ENCODE data around the gene TSSC4. TPM values are rescaled to one million over a fixed set of nuclear protein-coding genes. Genes with fewer than 3 reads are reported as not detected.

The TSSC4 gene
- total RNA-seq, 6 experiments from 2014 or later = 17.6 to 27.0 (median 19.5) TPM

DNA sequence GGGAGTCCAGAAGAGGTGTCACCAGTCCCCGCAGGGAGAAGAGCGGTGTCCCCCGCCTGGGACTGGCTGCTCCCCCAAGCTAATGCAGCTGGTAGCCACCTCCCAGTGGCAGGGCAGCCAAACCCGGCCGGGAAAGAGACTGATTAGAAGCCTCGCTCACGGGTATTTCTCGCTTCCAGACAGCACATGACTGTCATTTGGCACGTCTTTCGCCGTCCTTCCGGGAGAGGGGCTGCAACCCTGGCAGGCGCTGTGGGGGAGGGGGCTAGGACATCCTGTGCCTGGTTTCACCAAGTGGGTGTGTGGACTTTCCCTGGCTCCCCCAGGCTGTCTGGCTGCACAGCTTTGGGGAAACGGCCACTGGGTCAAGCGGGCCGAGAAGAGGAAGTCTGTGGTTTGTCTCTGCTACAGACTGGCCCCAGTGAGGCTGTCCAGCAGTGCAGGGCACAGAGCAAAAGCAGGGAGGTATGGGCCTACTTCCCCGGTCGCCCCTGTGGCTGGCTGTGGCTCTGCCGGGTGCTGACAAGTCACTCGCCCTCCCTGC, 19.7 kb upstream of the TSSC4 start:
- DNase-seq (peak; percentile 83 to 86 (median 86)), ATAC-seq (peak; percentile 27 to 51 (median 34))
- intact Hi-C loops (cut with DNase I) = no loop called here
- TF ChIP-seq, protein P1, sequence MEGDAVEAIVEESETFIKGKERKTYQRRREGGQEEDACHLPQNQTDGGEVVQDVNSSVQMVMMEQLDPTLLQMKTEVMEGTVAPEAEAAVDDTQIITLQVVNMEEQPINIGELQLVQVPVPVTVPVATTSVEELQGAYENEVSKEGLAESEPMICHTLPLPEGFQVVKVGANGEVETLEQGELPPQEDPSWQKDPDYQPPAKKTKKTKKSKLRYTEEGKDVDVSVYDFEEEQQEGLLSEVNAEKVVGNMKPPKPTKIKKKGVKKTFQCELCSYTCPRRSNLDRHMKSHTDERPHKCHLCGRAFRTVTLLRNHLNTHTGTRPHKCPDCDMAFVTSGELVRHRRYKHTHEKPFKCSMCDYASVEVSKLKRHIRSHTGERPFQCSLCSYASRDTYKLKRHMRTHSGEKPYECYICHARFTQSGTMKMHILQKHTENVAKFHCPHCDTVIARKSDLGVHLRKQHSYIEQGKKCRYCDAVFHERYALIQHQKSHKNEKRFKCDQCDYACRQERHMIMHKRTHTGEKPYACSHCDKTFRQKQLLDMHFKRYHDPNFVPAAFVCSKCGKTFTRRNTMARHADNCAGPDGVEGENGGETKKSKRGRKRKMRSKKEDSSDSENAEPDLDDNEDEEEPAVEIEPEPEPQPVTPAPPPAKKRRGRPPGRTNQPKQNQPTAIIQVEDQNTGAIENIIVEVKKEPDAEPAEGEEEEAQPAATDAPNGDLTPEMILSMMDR (IDR thresholded peaks at IDR 0.05) = no peak
- peak; percentile 79 for TF ChIP-seq POLR2A (IDR thresholded peaks at IDR 0.05)
- no CpG with 5 or more reads among the region's 20 CpGs for WGBS (ENCODE audit: insufficient coverage, low coverage, low lambda C conversion rate, missing lambda C conversion rate)
- Histone ChIP-seq H3K36me3 (no peaks in the 10 kb centered on the region), H3K4me1 (peaks cover 0 to 72% (median 43%) of the 10 kb centered on the region in 4 donors), H3K27me3 (no peaks in the 10 kb centered on the region), H3K9me3 (no peaks in the 10 kb centered on the region), H3K27ac (peak overlapping the region; percentile 76 to 99 (median 86)), H3K4me3 (peak overlapping the region; percentile 32 to 44 (median 44))

DNA sequence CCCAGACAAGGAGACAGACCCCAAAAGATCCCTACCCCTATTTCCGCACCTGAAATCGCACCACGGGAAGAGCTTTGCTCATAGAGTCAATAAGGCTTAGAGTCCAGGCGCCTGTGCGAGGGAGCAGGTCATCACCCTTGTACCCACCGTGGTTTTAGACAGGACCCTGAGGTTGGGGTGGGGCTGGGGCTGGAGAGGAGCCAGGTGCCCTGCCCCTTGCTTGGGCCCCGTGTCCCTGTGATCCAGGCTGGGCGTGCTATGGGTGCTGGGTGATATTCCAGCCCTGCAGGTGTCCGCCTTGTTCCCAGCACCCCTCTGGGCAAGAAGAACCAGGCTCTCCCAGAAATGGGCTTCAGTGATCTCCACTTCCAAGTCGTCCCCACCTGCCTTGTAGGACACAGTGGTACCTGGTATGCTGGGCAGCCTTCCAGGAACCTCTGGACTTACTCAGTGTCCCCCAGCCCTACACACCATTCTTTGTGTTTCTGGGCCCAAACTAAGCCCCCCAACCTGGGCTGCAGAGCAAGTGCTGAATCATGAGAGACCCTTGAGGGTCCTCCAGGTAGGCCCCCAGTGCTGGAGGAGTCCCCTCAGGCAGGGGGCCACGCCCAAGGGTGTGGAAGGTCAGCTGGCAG, 18.9 kb upstream of the TSSC4 start:
- intact Hi-C loops (cut with DNase I) = no loop called here
- Histone ChIP-seq H3K27ac (peak overlapping the region; percentile 76 to 99 (median 86)), H3K4me1 (peaks cover 0 to 73% (median 43%) of the 10 kb centered on the region in 4 donors), H3K4me3 (peak overlapping the region; percentile 32 to 44 (median 44)), H3K27me3 (no peaks in the 10 kb centered on the region), H3K9me3 (no peaks in the 10 kb centered on the region), H3K36me3 (no peaks in the 10 kb centered on the region)
- no peak for TF ChIP-seq POLR2A (IDR thresholded peaks at IDR 0.05)
- TF ChIP-seq, protein P1 (IDR thresholded peaks at IDR 0.05) = no peak
- DNase-seq (peak; percentile 54 to 76 (median 75)), ATAC-seq (peak in 3 of 4 donors; percentile 1 to 4 (median 2))
- WGBS (ENCODE audit: insufficient coverage, low coverage, low lambda C conversion rate, missing lambda C conversion rate) = 49% methylated on average over 5 of the region's 11 CpGs

DNA sequence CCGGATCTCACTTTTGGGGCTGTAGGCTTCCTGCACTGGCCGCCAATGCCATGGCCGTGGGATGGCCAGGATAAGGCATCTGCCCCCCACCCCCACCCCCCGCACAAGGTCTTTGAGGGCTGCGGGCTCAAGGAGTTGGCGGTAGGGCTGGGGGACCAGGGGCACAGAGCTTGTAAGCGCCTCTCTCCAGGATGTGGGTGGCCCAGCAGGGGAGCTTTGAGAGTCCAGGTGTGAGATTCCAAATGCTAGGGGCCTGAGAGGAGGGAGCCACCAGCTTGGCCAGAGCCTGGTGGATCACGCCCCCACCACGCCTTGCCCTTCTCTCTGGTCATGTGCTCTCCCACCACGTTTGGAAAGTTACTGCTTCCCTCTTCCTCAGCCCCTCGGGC, 18.4 kb upstream of the TSSC4 start:
- ATAC-seq (no peak), DNase-seq (peak in 1 of 3 donors; percentile 29)
- TF ChIP-seq POLR2A (IDR thresholded peaks at IDR 0.05) = no peak
- TF ChIP-seq, protein P1 (IDR thresholded peaks at IDR 0.05) = no peak
- 0% methylated on average over 3 of the region's 11 CpGs for WGBS (ENCODE audit: insufficient coverage, low coverage, low lambda C conversion rate, missing lambda C conversion rate)
- intact Hi-C loops (cut with DNase I) = no loop called here
- H3K9me3 ChIP-seq = no peaks in the 10 kb centered on the region
- H3K36me3 ChIP-seq = no peaks in the 10 kb centered on the region
- peaks cover 0 to 75% (median 44%) of the 10 kb centered on the region in 4 donors for H3K4me1 ChIP-seq
- no peak overlapping the region for H3K4me3 ChIP-seq
- peak overlapping the region; percentile 76 to 99 (median 86) for H3K27ac ChIP-seq
- no peaks in the 10 kb centered on the region for H3K27me3 ChIP-seq

DNA sequence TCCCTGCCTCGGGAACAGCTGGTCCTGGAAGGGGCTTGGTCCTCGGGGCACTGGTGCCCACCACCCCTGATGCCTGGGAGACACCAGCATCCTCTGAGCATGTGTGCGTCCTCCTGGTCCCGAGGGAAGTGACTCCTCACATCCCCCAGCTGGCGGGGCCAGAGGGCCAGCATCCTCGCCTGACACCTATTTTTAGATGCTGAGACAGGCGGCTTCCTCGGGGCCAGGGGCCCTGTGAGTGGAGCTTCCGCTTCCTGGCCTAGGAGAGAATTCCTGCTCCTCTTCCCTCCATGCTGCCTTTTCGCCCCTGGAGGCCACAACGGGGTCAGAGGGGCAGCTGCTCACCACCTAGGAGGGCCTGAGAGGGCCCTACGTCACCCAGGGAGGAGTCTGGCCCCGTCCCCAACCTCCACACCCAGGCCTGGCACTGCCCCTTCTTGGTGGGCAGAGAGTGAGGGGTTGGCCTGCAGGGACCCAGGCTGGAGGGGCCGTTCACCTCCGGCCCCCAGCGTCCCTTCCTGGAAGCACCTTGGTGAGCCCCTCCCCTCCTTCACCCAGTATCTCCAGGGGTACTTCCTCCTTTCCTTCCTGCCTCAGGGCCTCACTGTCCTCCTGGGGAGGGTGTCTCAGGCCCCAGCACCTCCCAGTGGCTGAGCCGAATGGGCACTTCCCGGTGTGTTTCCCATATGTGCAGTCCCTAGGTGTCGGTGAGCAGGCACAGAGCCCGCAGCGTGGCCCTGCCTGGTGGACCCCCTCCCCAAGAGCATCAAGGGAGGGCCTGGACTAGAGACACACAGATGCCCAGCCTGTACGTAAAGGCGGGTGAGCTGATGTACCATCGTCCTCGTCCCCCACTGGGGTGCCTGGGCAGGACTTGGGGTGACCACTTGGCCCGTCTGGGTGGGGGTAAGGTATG, 17.4 kb upstream of the TSSC4 start:
- DNase-seq (peak in 1 of 3 donors; percentile 78), ATAC-seq (peak; percentile 9 to 44 (median 20))
- intact Hi-C loops (cut with DNase I) = no loop called here
- peaks cover 0 to 85% (median 50%) of the 10 kb centered on the region in 4 donors for H3K4me1 ChIP-seq
- peak overlapping the region; percentile 76 to 99 (median 86) for H3K27ac ChIP-seq
- H3K9me3 ChIP-seq = no peaks in the 10 kb centered on the region
- H3K27me3 ChIP-seq = no peaks in the 10 kb centered on the region
- 36% methylated on average over 4 of the region's 26 CpGs for WGBS (ENCODE audit: insufficient coverage, low coverage, low lambda C conversion rate, missing lambda C conversion rate)
- peak; percentile 30 for TF ChIP-seq POLR2A (IDR thresholded peaks at IDR 0.05)
- TF ChIP-seq, protein P1 (IDR thresholded peaks at IDR 0.05) = no peak
- H3K4me3 ChIP-seq = no peak overlapping the region
- H3K36me3 ChIP-seq = no peaks in the 10 kb centered on the region

Data from right lobe of liver (tissue), 6 donors.